Bronchial epithelial cell (primary cell): Measurements from ENCODE around the gene IL15RA. TPM values are rescaled to one million over a fixed set of nuclear protein-coding genes. Genes with fewer than 3 reads are reported as not detected.

Source experiments
- DNase-seq: peaks from one replicate; pipeline ENCODE4 v3.0.0-alpha.2; 2010; ENCODE audit warnings: low read depth
- FAIRE-seq: peaks from 2 replicates; lab custom pipeline; 2011; peaks lifted over from hg19 to GRCh38; lab: Jason Lieb, UNC
- H3K27me3 ChIP-seq: 2 replicates; pipeline ENCODE4 v1.5.1; 2011; ENCODE audit warnings: low read length; ENCODE audit not compliant: control insufficient read depth, insufficient read depth
- H3K36me3 ChIP-seq: 2 replicates; pipeline ENCODE4 v1.5.1; 2011; ENCODE audit warnings: low read length; ENCODE audit not compliant: control insufficient read depth, insufficient read depth
- H3K4me3 ChIP-seq: 2 replicates; pipeline ENCODE4 v1.5.1; 2011; ENCODE audit warnings: mild to moderate bottlenecking, low read depth, low read length, control low read depth
- CTCF ChIP-seq: IDR thresholded peaks from 2 replicates; pipeline ENCODE4 v1.5.1; 2011; ENCODE audit warnings: mild to moderate bottlenecking, moderate library complexity, low read length, control low read depth, inconsistent platforms; ENCODE audit not compliant: insufficient read depth, severe bottlenecking
- total RNA-seq: library from RNA; depleted of rRNA; stranded (reverse); fragments of >200 nt; gene quantifications from 2 replicates; pipeline ENCODE4 v1.2.1, GENCODE V29; 2014

The IL15RA gene
- total RNA-seq, 1 donor from 2014 or later: 0.79 TPM

GRCh38 chr10:5924889-5925288, 52.5 kb downstream of the IL15RA start:
- Histone ChIP-seq H3K27me3 (no peaks in the 10 kb centered on the region), H3K4me3 (no peak overlapping the region), H3K36me3 (peaks cover 37% of the 10 kb centered on the region)
- DNase-seq (no peak), FAIRE-seq (no peak)
- no peak for TF ChIP-seq CTCF

GRCh38 chr10:5921746-5922145, 55.6 kb downstream of the IL15RA start:
- peaks cover 48% of the 10 kb centered on the region for H3K36me3 ChIP-seq
- no peak overlapping the region for H3K4me3 ChIP-seq
- FAIRE-seq: no peak
- DNase-seq: peak; percentile 17
- H3K27me3 ChIP-seq: no peaks in the 10 kb centered on the region
- no peak for TF ChIP-seq CTCF

GRCh38 chr10:5919568-5919967, 57.8 kb downstream of the IL15RA start:
- FAIRE-seq: no peak
- Histone ChIP-seq H3K36me3 (peaks cover 55% of the 10 kb centered on the region), H3K27me3 (no peaks in the 10 kb centered on the region), H3K4me3 (no peak overlapping the region)
- TF ChIP-seq CTCF: no peak
- DNase-seq: no peak

- no peak for DNase-seq
- no peak for TF ChIP-seq CTCF
- FAIRE-seq: no peak
- H3K27me3 ChIP-seq: no peaks in the 10 kb centered on the region
- no peak overlapping the region for H3K4me3 ChIP-seq
- H3K36me3 ChIP-seq: peaks cover 52% of the 10 kb centered on the region
These were observed 58.6 kb downstream of the IL15RA start for GRCh38 chr10:5918763-5919162.

- no peak overlapping the region for H3K4me3 ChIP-seq
- DNase-seq (no peak), FAIRE-seq (no peak)
- H3K36me3 ChIP-seq: peaks cover 49% of the 10 kb centered on the region
- TF ChIP-seq CTCF: no peak
- no peaks in the 10 kb centered on the region for H3K27me3 ChIP-seq
These were observed 60.0 kb downstream of the IL15RA start for GRCh38 chr10:5917305-5917704.

GRCh38 chr10:5915451-5915850, 61.9 kb downstream of the IL15RA start:
- DNase-seq (no peak), FAIRE-seq (no peak)
- TF ChIP-seq CTCF: no peak
- H3K4me3 ChIP-seq: no peak overlapping the region
- peaks cover 47% of the 10 kb centered on the region for H3K36me3 ChIP-seq
- H3K27me3 ChIP-seq: no peaks in the 10 kb centered on the region
